HEK293T (cell line): ENCODE results near the gene ACTL6A.

Experiments used
- FOXK2 ChIP-seq: fragments of 450-650 bp; IDR thresholded peaks from 2 replicates; pipeline ENCODE4 v1.6.1; 2016; ENCODE audit warnings: mild to moderate bottlenecking
- SUZ12 ChIP-seq: fragments of 450-650 bp; IDR thresholded peaks from 2 replicates; pipeline ENCODE4 v1.6.1; 2016; ENCODE audit warnings: mild to moderate bottlenecking
- TARDBP ChIP-seq: fragments of 450-650 bp; IDR thresholded peaks from 2 replicates; pipeline ENCODE4 v1.6.1; 2016
- TF ChIP-seq, protein P1 (sequence below): fragments of 450-650 bp; IDR thresholded peaks from 2 replicates; pipeline ENCODE4 v1.6.1; 2016

DNA sequence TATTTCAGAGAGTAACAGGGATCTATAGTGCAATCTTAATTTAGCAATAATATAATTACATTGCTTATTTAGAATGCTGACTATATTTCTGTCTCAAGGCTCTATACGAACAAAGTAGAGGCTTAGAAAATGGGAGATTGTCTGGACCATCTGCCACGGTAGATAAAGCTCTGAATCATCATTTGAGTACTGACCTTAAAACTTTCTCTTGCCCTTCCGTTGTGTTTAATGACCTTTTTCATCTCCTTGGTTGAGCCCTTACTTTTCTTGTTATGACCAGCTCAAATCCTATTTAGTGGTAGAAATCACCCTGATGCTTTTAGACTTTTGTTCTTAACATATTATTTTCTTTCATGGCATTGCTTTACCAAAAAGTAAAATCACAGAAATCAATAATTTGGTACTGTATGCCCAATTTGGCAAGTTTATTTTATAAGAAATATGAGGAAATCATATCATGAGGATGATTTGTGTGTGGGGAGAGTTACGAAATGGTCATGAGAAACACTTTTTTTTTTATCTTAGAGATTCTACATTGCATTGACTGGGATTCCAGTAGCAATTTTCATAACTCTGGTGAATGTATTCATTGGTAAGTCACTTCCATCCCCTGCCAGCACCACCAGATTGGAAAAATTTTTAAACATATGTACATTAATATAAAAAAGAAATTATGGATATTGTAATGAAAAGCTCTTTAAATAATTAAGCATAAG is 52.9 kb downstream of the ACTL6A start:
- TF ChIP-seq TARDBP (no peak), FOXK2 (no peak), SUZ12 (no peak)
- TF ChIP-seq, protein P1, sequence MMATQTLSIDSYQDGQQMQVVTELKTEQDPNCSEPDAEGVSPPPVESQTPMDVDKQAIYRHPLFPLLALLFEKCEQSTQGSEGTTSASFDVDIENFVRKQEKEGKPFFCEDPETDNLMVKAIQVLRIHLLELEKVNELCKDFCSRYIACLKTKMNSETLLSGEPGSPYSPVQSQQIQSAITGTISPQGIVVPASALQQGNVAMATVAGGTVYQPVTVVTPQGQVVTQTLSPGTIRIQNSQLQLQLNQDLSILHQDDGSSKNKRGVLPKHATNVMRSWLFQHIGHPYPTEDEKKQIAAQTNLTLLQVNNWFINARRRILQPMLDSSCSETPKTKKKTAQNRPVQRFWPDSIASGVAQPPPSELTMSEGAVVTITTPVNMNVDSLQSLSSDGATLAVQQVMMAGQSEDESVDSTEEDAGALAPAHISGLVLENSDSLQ, result no peak
